WTC11 (cell line): ENCODE results near the gene ALAS1. TPM values are rescaled to one million over a fixed set of nuclear protein-coding genes. Genes with fewer than 3 reads are reported as not detected.

Experiments used
- ATAC-seq: fragments of 200-7000 bp; cut with Tn5 transposase; 2 replicates; pipeline ENCODE4 v1.10.0; 2021; ENCODE audit warnings: mild to moderate bottlenecking, moderate library complexity
- CTCF ChIA-PET: fragments of 300-600 bp; sonication (Branson Sonifier 250); formaldehyde crosslinking; loops from one replicate; lab custom pipeline; 2021; ENCODE audit warnings: antibody characterized with exemption; lab: Charles Lee
- POLR2A ChIA-PET: fragments of 350-600 bp; sonication (Branson Sonifier 250); formaldehyde crosslinking; loops from one replicate; lab custom pipeline; 2021; ENCODE audit warnings: antibody characterized with exemption; lab: Charles Lee
- DNase-seq: peaks from one replicate; pipeline ENCODE4 v3.0.0; 2021; ENCODE audit warnings: low spot score
- H3K27ac Mint-ChIP-seq: 2 replicates; pipeline ENCODE4 v1.8.0; 2021; ENCODE audit warnings: mixed read lengths
- H3K27me3 Mint-ChIP-seq: 2 replicates; pipeline ENCODE4 v1.8.0; 2021; ENCODE audit warnings: low read depth, mild to moderate bottlenecking, moderate library complexity, mixed read lengths
- H3K36me3 Mint-ChIP-seq: 2 replicates; pipeline ENCODE4 v1.8.0; 2021; ENCODE audit warnings: mixed read lengths
- H3K4me1 Mint-ChIP-seq: 2 replicates; pipeline ENCODE4 v1.8.0; 2022; ENCODE audit warnings: mixed read lengths
- H3K4me3 Mint-ChIP-seq: 2 replicates; pipeline ENCODE4 v1.8.0; 2021; ENCODE audit warnings: mild to moderate bottlenecking, moderate library complexity, mixed read lengths
- H3K9me3 Mint-ChIP-seq: 2 replicates; pipeline ENCODE4 v1.8.0; 2021; ENCODE audit warnings: mixed read lengths
- CBFB ChIP-seq: sonication (generic); formaldehyde crosslinking; IDR thresholded peaks from 2 replicates; pipeline ENCODE4 v1.8.1; 2022; ENCODE audit warnings: mild to moderate bottlenecking, low read depth, missing genetic modification reagents
- FOXJ3 ChIP-seq: sonication (generic); formaldehyde crosslinking; IDR thresholded peaks from 2 replicates; pipeline ENCODE4 v1.9.0; 2021; ENCODE audit warnings: missing genetic modification reagents, mild to moderate bottlenecking, borderline replicate concordance
- MXD4 ChIP-seq: fragments of 250-450 bp; sonication (Bioruptor Pico); IDR thresholded peaks from 2 replicates; pipeline ENCODE4 v1.8.0; 2021; ENCODE audit warnings: mild to moderate bottlenecking, moderate library complexity, borderline replicate concordance
- NFATC4 ChIP-seq: fragments of 250-450 bp; sonication (Bioruptor Pico); IDR thresholded peaks from 2 replicates; pipeline ENCODE4 v1.9.0; 2021; ENCODE audit warnings: mild to moderate bottlenecking
- NR2C2 ChIP-seq: sonication (generic); formaldehyde crosslinking; IDR thresholded peaks from 2 replicates; pipeline ENCODE4 v1.8.0; 2022; ENCODE audit warnings: mild to moderate bottlenecking, missing genetic modification reagents
- RELA ChIP-seq: sonication (generic); formaldehyde crosslinking; IDR thresholded peaks from 2 replicates; pipeline ENCODE4 v1.8.1; 2022; ENCODE audit warnings: missing genetic modification reagents, mild to moderate bottlenecking, borderline replicate concordance
- SP1 ChIP-seq: sonication (generic); formaldehyde crosslinking; conservative IDR thresholded peaks from 2 replicates; pipeline ENCODE4 v1.8.1; 2022; ENCODE audit warnings: missing genetic modification reagents
- TEAD4 ChIP-seq: sonication (generic); formaldehyde crosslinking; IDR thresholded peaks from 2 replicates; pipeline ENCODE4 v1.8.0; 2022; ENCODE audit warnings: mild to moderate bottlenecking, missing genetic modification reagents
- ZNF317 ChIP-seq: sonication (generic); formaldehyde crosslinking; IDR thresholded peaks from 2 replicates; pipeline ENCODE4 v1.8.1; 2023; ENCODE audit warnings: low read depth, mild to moderate bottlenecking, moderate library complexity, missing genetic modification reagents, borderline replicate concordance
- ZNF396 ChIP-seq: fragments of 250-450 bp; sonication (Bioruptor Pico); IDR thresholded peaks from 2 replicates; pipeline ENCODE4 v1.8.0; 2021; ENCODE audit warnings: mild to moderate bottlenecking, moderate library complexity, borderline replicate concordance
- total RNA-seq: library from RNA; stranded (reverse); gene quantifications from 3 replicates; pipeline ENCODE4 v1.2.3, GENCODE V29; 2021
- TF ChIP-seq, protein P1 (sequence below): sonication (generic); formaldehyde crosslinking; IDR thresholded peaks from 2 replicates; pipeline ENCODE4 v1.8.1; 2022; ENCODE audit warnings: mild to moderate bottlenecking, missing genetic modification reagents, moderate library complexity, borderline replicate concordance
- TF ChIP-seq, protein P2 (sequence below): sonication (generic); formaldehyde crosslinking; IDR thresholded peaks from 2 replicates; pipeline ENCODE4 v1.8.0; 2023; ENCODE audit warnings: missing genetic modification reagents
- TF ChIP-seq, protein P3 (sequence below): sonication (generic); formaldehyde crosslinking; conservative IDR thresholded peaks from 2 replicates; pipeline ENCODE4 v1.8.1; 2022; ENCODE audit warnings: mild to moderate bottlenecking, missing genetic modification reagents
- TF ChIP-seq, protein P4 (sequence below): sonication (generic); formaldehyde crosslinking; IDR thresholded peaks from 2 replicates; pipeline ENCODE4 v1.8.1; 2022; ENCODE audit warnings: low read depth, missing genetic modification reagents, borderline replicate concordance
- TF ChIP-seq, protein P5 (sequence below): sonication (generic); formaldehyde crosslinking; IDR thresholded peaks from 2 replicates; pipeline ENCODE4 v1.8.1; 2023; ENCODE audit warnings: mild to moderate bottlenecking, missing genetic modification reagents
- TF ChIP-seq, protein P6 (sequence below): sonication (generic); formaldehyde crosslinking; IDR thresholded peaks from 2 replicates; pipeline ENCODE4 v1.8.0; 2022; ENCODE audit warnings: missing genetic modification reagents
- TF ChIP-seq, protein P7 (sequence below): sonication (generic); formaldehyde crosslinking; IDR thresholded peaks from 2 replicates; pipeline ENCODE4 v1.8.1; 2023; ENCODE audit warnings: mild to moderate bottlenecking, missing genetic modification reagents, moderate library complexity

ALAS1 gene
- total RNA-seq, 1 experiment from 2014 or later: 39.1 TPM

DNA sequence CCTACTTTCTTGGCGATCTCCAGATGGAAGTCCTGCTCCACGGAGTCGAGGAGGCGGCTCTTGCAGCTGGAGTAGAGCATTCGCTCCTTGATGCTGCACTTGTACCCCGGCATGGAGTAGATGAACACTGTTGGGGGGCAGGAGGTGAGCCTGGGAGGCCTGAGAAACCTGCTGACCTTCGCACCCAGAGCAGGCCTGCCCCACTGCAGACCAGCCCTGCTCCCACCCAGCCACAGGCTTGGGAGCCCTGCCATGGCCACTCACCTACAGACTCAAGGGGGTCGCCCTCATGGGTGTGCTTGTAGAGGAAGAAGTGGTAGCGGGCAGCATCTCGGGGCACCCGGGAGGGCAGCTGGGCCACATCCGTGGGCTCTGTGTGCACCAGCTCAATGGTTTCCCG, 31.7 kb downstream of the ALAS1 start:
- ChIA-PET CTCF (interaction anchor here (0.6 to 1.6 kb wide), 3 partner anchors 9 to 118 kb away, joined by 3 to 4 read pairs (median 3); partner anchors contain the start of gene TWF2), POLR2A (no interaction called here)
- no peaks in the 10 kb centered on the region for H3K9me3 Mint-ChIP-seq
- TF ChIP-seq, protein P1, sequence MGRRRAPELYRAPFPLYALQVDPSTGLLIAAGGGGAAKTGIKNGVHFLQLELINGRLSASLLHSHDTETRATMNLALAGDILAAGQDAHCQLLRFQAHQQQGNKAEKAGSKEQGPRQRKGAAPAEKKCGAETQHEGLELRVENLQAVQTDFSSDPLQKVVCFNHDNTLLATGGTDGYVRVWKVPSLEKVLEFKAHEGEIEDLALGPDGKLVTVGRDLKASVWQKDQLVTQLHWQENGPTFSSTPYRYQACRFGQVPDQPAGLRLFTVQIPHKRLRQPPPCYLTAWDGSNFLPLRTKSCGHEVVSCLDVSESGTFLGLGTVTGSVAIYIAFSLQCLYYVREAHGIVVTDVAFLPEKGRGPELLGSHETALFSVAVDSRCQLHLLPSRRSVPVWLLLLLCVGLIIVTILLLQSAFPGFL (CRISPR knock-in tag): no peak
- TF ChIP-seq TEAD4 (CRISPR knock-in tag): no peak
- TF ChIP-seq, protein P2, sequence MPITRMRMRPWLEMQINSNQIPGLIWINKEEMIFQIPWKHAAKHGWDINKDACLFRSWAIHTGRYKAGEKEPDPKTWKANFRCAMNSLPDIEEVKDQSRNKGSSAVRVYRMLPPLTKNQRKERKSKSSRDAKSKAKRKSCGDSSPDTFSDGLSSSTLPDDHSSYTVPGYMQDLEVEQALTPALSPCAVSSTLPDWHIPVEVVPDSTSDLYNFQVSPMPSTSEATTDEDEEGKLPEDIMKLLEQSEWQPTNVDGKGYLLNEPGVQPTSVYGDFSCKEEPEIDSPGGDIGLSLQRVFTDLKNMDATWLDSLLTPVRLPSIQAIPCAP (CRISPR knock-in tag): no peak
- no peak for TF ChIP-seq MXD4 (CRISPR knock-in tag)
- TF ChIP-seq NR2C2 (CRISPR knock-in tag): no peak
- no peak for TF ChIP-seq NFATC4 (CRISPR knock-in tag)
- TF ChIP-seq, protein P3, sequence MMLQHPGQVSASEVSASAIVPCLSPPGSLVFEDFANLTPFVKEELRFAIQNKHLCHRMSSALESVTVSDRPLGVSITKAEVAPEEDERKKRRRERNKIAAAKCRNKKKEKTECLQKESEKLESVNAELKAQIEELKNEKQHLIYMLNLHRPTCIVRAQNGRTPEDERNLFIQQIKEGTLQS (CRISPR knock-in tag): no peak
- TF ChIP-seq, protein P4, sequence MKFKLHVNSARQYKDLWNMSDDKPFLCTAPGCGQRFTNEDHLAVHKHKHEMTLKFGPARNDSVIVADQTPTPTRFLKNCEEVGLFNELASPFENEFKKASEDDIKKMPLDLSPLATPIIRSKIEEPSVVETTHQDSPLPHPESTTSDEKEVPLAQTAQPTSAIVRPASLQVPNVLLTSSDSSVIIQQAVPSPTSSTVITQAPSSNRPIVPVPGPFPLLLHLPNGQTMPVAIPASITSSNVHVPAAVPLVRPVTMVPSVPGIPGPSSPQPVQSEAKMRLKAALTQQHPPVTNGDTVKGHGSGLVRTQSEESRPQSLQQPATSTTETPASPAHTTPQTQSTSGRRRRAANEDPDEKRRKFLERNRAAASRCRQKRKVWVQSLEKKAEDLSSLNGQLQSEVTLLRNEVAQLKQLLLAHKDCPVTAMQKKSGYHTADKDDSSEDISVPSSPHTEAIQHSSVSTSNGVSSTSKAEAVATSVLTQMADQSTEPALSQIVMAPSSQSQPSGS (CRISPR knock-in tag): no peak
- TF ChIP-seq RELA (CRISPR knock-in tag): no peak
- no peak for TF ChIP-seq FOXJ3 (CRISPR knock-in tag)
- no peak for TF ChIP-seq SP1 (CRISPR knock-in tag)
- no peak for TF ChIP-seq CBFB (CRISPR knock-in tag)
- TF ChIP-seq, protein P5, sequence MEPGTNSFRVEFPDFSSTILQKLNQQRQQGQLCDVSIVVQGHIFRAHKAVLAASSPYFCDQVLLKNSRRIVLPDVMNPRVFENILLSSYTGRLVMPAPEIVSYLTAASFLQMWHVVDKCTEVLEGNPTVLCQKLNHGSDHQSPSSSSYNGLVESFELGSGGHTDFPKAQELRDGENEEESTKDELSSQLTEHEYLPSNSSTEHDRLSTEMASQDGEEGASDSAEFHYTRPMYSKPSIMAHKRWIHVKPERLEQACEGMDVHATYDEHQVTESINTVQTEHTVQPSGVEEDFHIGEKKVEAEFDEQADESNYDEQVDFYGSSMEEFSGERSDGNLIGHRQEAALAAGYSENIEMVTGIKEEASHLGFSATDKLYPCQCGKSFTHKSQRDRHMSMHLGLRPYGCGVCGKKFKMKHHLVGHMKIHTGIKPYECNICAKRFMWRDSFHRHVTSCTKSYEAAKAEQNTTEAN: no peak
- no peak for TF ChIP-seq ZNF396 (CRISPR knock-in tag)
- H3K27me3 Mint-ChIP-seq: no peaks in the 10 kb centered on the region
- ATAC-seq (no peak), DNase-seq (no peak)
- H3K36me3 Mint-ChIP-seq: peaks cover 13% of the 10 kb centered on the region
- peaks cover 3% of the 10 kb centered on the region; the same call in 1 of the 2 replicates for H3K4me1 Mint-ChIP-seq
- no peak overlapping the region for H3K27ac Mint-ChIP-seq
- no peak overlapping the region for H3K4me3 Mint-ChIP-seq

DNA sequence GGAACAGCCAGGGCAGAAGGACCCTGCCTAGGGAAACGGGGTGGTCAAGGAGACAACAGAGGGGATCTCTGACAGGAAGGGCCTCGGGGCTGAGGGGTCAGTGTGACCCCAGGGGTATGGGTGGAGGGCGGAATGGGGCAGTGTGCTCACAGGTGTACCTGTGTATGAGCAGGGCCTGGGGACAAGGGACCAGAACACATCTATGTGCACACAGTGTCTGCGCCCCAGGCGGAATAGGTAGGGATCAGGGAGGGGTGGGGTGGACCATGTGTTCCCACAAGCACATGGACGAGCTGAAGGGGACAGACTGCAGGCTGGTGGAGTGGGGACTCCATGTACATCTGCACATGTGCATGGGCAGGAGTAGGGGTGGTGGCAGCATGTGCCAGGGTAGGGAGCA, 32.5 kb downstream of the ALAS1 start:
- H3K9me3 Mint-ChIP-seq: no peaks in the 10 kb centered on the region
- H3K4me3 Mint-ChIP-seq: no peak overlapping the region
- CTCF ChIA-PET: interaction anchor here (0.9 to 9.1 kb wide), 15 partner anchors 8 to 226 kb away, joined by 3 to 222 read pairs (median 7); partner anchors contain the start of genes TLR9, TWF2 and WDR82

More for the DNA sequence above, 32.5 kb downstream of the ALAS1 start:
- H3K27ac Mint-ChIP-seq: no peak overlapping the region
- POLR2A ChIA-PET: no interaction called here
- H3K36me3 Mint-ChIP-seq: peaks cover 13% of the 10 kb centered on the region
- no peaks in the 10 kb centered on the region for H3K27me3 Mint-ChIP-seq
- H3K4me1 Mint-ChIP-seq: peaks cover 4% of the 10 kb centered on the region; the same call in 1 of the 2 replicates
- ATAC-seq (no peak), DNase-seq (no peak)
- no peak for TF ChIP-seq ZNF317 (CRISPR knock-in tag)
- TF ChIP-seq, protein P6, sequence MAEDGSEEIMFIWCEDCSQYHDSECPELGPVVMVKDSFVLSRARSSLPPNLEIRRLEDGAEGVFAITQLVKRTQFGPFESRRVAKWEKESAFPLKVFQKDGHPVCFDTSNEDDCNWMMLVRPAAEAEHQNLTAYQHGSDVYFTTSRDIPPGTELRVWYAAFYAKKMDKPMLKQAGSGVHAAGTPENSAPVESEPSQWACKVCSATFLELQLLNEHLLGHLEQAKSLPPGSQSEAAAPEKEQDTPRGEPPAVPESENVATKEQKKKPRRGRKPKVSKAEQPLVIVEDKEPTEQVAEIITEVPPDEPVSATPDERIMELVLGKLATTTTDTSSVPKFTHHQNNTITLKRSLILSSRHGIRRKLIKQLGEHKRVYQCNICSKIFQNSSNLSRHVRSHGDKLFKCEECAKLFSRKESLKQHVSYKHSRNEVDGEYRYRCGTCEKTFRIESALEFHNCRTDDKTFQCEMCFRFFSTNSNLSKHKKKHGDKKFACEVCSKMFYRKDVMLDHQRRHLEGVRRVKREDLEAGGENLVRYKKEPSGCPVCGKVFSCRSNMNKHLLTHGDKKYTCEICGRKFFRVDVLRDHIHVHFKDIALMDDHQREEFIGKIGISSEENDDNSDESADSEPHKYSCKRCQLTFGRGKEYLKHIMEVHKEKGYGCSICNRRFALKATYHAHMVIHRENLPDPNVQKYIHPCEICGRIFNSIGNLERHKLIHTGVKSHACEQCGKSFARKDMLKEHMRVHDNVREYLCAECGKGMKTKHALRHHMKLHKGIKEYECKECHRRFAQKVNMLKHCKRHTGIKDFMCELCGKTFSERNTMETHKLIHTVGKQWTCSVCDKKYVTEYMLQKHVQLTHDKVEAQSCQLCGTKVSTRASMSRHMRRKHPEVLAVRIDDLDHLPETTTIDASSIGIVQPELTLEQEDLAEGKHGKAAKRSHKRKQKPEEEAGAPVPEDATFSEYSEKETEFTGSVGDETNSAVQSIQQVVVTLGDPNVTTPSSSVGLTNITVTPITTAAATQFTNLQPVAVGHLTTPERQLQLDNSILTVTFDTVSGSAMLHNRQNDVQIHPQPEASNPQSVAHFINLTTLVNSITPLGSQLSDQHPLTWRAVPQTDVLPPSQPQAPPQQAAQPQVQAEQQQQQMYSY (CRISPR knock-in tag): no peak
- TF ChIP-seq, protein P7, sequence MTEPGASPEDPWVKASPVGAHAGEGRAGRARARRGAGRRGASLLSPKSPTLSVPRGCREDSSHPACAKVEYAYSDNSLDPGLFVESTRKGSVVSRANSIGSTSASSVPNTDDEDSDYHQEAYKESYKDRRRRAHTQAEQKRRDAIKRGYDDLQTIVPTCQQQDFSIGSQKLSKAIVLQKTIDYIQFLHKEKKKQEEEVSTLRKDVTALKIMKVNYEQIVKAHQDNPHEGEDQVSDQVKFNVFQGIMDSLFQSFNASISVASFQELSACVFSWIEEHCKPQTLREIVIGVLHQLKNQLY: no peak
